GM20431 (cell line): Measurements from ENCODE around the gene PSMD3.

ENCODE experiments used
- in situ Hi-C: fragments of 300-500 bp; cut with MseI, MboI; formaldehyde crosslinking; loops from one replicate; pipeline ENCODE4 v1.15.0; 2020; ENCODE audit warnings: low sequenced_read_pairs; ENCODE audit not compliant: unreplicated experiment

PSMD3 gene

DNA sequence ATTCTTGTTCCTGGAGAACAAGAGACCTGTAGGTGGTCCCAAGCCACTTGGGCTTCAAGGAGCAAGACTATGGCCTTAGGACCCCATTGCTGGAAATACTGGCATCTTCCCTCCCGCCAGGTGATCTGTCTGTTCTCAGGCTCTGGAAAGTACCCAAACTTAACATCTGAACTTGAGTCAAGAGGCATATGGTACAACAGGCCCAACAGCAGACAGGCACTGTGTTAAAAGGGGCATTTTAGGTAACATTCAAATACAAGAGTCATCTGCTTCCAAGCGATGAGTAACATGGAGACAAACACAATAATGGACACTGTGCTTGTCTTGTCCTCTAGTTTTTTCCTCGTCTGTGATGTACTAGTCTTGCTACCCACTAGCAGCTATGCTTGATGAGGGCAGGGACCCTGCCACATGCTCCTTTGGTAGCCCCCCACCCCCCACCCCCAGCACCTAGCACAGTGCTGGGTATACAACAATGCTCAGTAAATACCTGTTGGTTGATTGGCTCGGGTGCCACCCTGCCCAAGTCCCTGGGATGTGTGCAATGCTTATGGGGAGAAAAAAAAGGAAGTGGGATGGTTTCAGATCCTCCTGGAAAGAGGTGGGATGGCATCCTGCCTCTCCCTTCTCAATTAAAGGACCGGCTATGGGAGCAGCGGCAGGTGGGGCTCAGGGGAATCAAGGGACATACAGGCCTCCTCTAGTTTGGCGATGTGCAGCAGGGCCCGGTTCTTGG, 54.0 kb downstream of the PSMD3 start:
- in situ Hi-C loops, result no loop called here

DNA sequence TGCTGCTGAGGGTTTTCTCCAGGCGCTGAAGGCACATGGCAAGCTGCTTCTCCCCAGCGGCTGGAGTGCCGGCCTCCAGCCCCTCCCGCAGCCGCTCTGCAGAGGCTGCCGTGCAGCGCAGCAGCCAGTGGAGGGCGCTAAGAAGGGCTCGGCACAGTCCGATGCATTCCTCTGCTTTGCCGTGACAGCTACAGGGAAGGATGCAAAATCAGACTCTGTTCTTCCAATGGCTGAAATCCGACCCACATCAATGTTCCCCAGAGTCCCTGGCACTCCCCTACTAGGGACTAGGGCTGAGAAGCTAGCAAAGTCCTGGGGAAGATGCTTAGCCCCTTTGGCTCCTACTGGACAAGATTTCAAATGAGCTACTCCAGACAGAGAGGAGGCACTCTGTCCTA, 54.6 kb downstream of the PSMD3 start:
- in situ Hi-C loops, result no loop called here

DNA sequence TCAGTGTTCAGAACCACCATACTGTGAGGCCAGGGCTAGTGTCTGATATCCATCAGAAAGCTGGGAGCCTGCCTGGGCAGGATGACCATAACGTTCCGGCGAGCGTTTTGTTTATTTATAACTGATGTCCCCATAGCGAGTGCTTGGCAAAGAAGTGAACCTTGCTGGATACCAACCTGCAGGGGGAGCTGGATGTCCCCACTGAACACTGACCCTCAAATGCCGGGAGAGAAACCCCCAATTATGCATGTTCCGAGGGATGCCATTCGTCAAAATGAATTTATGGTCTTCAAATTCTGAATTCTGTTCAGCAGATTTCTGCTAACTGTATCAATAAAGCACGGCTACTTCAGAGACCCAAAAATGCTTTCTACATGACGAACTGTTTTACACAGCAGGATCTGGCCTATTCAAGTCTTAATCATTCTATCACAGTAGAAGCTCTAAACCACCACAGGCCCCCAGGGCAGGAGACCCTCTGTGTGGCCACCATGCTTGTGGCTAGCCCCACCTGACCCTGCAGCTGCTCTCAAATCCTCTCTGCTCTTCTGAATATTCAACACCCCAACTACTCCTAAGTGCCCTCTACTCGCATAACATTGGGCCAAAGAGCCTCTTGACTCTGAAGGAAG, 58.4 kb downstream of the PSMD3 start:
- in situ Hi-C loops, result no loop called here

DNA sequence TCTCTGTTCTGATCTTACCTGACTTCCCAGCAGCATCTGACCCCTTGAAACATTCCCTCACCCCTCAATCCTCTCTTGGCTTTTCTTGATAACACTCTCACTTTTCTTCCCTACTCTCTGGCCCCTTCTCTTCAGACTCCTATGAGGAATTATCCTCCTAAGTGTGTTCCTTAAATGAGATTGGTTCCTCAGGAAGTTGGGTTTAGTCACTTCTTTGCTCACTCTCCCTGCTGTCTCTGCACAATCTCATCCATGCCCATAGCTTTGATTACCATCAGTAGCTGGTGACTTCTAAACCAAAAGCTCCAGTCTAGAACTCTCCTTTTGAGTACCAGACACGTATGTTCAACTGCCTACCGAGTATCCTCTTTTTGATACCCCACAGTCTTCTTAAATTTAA, 60.6 kb downstream of the PSMD3 start:
- in situ Hi-C loops, result no loop called here
